SK-N-SH (cell line): ENCODE results near the gene LEFTY1.

Experiments
- CTCF ChIP-seq: fragments of 200-600 bp; sonication (generic); IDR thresholded peaks from 2 replicates; pipeline ENCODE4 v1.6.1; 2017; ENCODE audit warnings: antibody characterized with exemption, mild to moderate bottlenecking, moderate library complexity
- MXI1 ChIP-seq: IDR thresholded peaks from 2 replicates; pipeline ENCODE4 v1.6.1; 2012; ENCODE audit warnings: mild to moderate bottlenecking, low read depth, low read length, improper control_type of control experiment
- POLR2AphosphoS5 ChIP-seq: IDR thresholded peaks from 2 replicates; pipeline ENCODE4 v1.6.1; 2012; ENCODE audit warnings: low read depth, low read length

- no peak for TF ChIP-seq CTCF
- no peak for TF ChIP-seq POLR2AphosphoS5
- no peak for TF ChIP-seq MXI1
Measured at GRCh38 chr1:225921734-225922709, 33.1 kb upstream of the LEFTY1 start.
